ENCODE measurements around the gene TCF20.
A peak's percentile ranks its signal among the peaks of the same experiment; 100 is the strongest.

TCF20 gene

GRCh38 chr22:42281706-42282251, 11.3 kb upstream of the TCF20 start:
- no peak for DNase-seq

DNA sequence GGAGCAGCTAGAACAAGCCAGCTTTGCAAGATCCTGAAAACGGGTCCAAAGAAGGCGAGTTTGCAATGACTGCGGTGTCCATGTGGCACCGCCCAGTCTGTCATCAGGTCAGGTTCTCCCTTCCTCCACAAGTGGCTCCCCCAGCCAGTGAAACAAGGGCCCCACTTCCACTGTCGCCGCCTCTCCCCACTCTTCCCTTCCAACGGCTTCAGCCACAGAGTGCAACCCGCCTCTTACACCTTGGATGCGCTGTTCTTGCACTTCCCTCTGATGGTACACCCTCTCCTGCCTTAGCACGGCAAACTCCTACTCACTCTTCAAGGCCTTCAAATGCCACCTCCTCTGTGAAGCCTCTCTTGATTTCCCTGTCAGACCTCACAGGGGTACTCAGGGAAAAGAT, 10.8 kb upstream of the TCF20 start:
- DNase-seq, result no peak

DNA sequence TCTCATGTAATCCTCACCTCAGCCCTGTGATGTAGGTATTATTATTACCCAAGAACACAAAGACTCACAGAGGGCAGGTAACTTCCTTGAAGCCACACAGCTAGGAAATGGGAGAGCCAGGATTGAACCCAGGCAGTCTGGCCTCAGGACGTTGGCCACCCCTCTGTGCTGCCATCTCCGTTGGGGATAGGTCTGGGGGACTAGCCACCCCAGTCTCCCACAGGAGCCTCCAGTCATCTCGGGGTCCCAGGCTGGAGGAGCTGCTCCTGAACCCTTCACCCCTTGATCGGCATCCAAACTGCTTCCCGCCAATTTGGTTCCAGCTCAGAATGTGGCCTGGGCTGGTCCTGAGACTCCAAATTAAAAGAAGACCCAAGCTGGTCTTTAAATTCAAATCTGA, 10.4 kb upstream of the TCF20 start:
- no peak for DNase-seq

DNA sequence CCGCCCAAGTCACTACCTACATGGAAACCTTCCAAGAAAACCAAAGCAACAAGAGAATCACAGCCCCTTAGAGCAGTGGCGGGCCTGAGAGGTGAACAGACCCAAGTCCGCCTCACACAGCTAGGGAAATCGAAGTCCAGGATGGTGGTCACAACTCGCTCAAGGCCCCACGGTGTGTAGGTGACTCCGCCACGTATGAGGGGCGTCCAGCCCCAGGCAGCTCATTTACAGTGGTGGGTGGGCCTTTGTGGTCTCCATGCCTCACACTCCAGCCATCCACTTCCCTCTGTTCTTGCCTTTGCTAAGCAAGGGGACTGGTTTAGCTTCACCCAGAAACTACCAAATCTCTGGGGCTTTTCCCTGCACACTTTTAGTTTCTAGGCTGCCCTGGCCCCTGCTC, 9.7 kb upstream of the TCF20 start:
- no peak for DNase-seq

DNA sequence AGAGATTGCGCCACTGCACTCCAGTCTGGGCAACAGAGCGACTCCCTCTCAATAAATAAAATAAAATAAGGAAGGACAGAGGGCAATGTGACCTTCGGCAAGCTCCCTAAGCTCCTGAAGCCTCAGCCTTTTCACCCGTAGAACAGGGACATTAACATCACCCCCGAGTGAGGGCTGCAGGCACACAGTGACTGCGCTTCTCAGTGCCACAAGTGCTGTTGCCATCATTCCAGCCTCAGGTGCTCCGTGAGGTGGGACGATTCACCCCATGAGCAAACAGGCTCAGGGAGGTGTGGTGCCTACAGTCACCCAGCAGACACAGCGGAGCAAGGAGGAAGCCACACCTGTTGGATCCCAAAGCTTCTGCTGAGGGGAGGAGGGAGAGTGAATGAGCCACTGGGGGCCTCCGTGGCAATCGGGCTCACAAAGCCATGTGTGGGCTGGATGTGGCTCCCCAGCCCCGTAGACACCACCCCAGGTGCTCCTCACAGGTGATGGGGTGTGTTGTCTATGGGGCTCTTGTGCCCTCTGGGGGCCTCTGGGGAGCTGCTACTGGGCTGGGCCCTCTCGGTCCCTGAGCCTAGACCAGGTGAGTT, 9.1 kb upstream of the TCF20 start:
- DNase-seq, result no peak

DNA sequence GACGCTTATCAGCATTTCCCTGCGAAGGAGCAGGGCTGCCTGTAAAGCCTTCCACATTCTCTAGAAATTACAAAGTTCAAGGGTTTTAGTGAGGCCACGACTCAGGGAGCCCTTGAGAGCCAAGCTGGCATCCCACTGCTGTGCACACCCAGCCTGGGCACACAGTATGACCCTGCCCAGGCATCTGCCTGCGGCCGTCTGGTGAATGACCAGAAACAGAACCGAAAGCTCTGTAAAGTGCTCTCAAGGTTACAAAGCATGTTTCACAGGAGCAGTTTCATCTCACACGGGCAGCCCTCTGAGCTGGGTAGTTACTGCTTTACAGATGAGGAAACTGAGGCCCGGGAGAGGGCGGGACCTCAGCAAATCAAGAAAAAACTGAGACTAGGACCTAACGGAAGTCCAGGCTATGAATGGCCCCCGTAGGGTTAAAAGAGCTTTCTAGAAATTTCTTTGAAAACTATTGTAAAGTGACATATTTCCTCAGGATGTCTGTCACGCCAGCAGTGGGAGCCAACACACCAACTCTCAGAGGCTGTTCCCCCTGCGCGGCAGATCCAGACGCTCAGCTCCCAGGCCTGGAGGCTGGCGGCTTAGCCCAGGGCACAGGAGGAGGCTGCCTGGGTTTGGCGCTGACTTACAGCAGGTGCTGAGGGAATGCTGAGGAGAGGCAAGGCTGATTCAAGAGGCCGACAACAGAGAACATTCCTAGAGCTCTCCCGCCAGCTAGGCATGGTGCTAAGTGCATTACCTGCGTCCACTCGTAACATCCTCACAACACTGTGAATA, 7.7 kb upstream of the TCF20 start:
- no peak for DNase-seq

DNA sequence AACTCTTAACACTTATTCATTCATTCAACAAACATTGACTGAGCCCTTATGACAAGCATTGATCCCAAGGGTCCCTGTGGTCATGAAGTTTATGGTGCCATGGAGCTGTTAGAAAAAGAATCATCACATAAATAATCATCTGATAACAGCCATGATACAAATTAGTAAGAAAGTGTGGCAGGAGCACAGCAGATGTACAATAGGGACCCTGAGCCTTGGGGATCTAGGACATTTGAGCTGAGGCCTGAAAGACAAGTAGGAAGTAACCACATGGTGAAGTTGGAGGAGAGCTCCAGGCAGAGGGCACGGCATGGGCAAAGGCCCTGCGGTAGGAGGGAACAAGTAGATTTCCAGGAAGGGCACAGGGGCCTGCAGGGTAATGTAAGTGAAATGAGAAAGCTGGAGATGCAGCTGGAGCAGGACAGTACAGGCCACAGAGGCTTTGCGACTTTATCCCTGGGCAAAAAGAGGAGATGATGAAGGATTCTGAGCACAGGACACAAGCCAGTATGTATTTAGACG, 6.8 kb upstream of the TCF20 start:
- DNase-seq, result no peak

DNA sequence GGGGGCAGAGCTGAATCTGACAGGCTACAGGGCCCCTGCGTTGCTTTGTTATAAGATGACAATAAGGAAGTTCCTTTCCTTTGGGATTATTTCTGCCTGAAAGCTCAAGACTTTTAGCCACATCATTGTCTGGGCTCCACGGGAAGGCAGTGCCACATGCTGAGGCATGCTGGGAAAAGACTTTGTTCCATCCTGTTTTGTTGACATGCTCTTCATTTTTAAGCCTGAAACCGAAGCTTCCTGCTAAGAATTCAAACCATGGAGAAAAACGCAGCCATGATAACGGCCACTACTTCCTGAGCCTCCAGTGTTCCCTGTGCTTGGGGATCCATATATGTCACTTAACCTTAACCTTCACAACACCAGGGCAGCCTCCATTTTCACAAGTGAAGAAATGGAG, 5.5 kb upstream of the TCF20 start:
- no peak for DNase-seq

DNA sequence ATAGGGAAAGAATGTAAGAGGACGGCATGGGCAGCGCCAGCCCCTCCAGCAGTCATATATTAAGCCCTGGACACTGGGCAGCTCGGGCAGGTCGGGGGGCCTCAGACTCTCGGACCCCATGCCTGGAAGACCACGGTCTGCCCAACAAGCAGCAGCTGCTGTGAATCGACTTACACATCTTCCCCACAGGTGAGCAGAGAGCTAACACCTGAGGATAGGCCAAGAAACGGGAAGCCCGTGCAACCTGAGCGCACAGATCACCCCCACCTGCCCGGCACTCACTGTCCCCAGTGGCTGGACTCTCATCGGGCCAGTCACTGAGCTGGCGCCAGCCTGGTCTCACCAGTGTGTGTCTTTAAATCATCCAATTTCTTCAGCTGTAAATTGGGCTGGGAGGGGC, 4.7 kb upstream of the TCF20 start:
- DNase-seq, result no peak

GRCh38 chr22:42273855-42274451, 3.5 kb upstream of the TCF20 start:
- no peak for DNase-seq

DNA sequence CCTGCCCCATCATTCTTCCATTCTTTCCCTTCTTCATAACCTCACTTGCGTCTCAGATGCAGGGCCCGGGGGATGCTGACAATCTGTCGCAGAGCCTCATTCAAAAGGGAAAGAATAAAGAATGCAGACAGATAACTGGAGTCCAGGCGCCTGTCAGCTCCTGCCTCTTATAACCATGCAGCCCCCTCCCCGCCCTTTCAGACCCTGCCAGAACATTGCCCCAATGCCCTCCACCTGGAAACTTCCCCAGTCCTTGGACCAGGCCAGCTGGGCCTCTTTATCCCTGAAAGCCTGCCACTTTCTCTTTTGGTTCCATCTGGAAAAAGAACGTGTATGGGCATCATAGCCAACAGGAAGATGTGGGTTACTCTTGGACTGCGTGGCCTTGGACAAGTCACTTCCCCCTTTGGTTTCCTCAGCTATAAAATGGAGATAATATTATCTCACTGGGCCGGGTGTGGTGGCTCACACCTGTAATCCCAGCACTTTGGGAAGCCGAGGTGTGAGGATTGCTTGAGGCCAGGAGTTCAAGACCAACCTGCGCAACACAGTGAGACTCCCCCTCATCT, 2.1 kb upstream of the TCF20 start:
- no peak for DNase-seq

GRCh38 chr22:42271906-42272305, 1.5 kb upstream of the TCF20 start:
- no peak for DNase-seq

DNA sequence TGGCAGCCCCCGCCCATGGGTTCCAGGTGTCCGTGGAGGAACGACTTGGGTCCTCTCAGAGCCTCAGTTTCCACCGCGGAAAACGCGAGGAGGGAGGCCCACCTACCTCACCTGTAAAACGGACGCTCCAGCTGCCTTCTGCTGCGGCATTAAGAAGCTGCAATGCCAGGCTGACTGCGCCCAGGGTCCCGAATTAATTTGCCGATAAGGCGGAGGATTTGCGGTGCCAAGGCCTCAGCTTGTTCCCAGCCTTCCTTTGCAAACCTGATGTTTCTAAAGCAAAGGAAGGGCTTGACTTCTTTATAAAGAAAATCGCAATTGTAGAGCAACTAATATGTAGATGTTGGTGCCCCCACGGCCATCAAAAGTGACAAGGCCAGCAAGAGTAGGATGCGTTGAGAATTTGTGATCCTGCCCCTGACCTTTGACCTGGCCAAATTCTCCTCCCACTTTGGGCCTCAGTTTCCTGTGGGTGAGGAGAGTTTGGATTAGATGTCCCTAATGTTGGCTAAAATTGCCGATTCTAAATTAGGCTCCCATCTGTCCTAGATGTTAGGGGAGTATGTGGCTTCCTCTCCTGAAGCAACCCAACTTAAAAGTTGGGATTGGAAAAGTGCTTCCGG, 849 bp upstream of the TCF20 start:
- DNase-seq, result no peak

GRCh38 chr22:42270176-42270509, 310 bp downstream of the TCF20 start:
- peak; percentile 64 to 71 for DNase-seq

- DNase-seq, result peak; percentile 79 to 84
Measured at GRCh38 chr22:42269432-42270175, 849 bp downstream of the TCF20 start.

GRCh38 chr22:42268852-42269410, 1.5 kb downstream of the TCF20 start:
- no peak for DNase-seq

DNA sequence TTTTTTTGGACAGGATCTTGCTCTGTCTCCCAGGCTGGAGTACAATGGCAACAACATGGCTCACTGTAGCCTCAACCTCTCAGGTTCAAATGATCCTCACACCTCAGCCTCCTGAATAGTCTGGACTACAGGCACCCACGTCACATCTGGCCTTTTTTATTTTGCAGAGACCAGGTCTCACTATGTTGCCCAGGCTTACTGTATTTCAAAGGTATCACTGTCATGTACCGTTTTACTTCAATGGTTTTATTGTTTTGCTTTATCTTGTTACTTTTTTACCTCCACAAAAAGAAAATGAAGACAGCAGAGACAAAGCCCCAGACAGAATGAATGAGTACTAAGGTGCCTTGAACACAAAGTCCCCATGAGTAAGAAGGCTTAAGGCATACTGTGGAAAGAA, 5.1 kb downstream of the TCF20 start:
- DNase-seq, result no peak

GRCh38 chr22:42263944-42264343, 6.5 kb downstream of the TCF20 start:
- no peak for DNase-seq

DNA sequence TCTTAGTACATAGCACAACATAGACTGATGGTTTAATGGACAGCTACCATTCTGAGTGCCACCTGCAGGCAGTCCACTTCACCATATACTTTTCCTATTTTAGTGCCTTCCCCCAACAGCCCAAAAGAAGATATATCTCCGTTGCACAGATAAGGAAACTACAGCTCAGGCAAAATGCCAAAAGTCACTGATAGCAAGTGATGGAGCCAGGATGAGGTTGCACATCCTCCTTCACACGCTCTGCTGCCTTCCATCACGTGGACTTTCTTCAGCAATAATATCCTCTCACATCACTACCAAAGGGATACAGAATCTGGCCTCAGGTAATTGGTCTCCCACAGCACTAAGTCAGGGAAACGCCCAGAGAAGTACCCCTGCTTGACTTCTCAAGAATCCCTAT, 7.5 kb downstream of the TCF20 start:
- no peak for DNase-seq

GRCh38 chr22:42261296-42261695, 9.2 kb downstream of the TCF20 start:
- no peak for DNase-seq

- no peak for DNase-seq
Measured at GRCh38 chr22:42258126-42258525, 12.3 kb downstream of the TCF20 start.

- DNase-seq, result no peak
Measured at GRCh38 chr22:42257386-42257785, 13.1 kb downstream of the TCF20 start.
